H1 (cell line): Measurements from ENCODE around the gene KISS1R. TPM values are rescaled to one million over a fixed set of nuclear protein-coding genes. Genes with fewer than 3 reads are reported as not detected.
"Not testable (repeated sequence)": the region's sequence is repeated elsewhere in the genome, so short reads cannot be mapped to it uniquely, and the experiment has no call there.

Experiments
- CTCF ChIA-PET: fragments of 300-600 bp; sonication (Branson Sonifier 250); formaldehyde crosslinking; loops from one replicate; lab custom pipeline; 2021; ENCODE audit not compliant: partially characterized antibody; lab: Charles Lee
- POLR2A ChIA-PET: fragments of 300-600 bp; sonication (Branson Sonifier 250); formaldehyde crosslinking; loops from one replicate; lab custom pipeline; 2021; ENCODE audit warnings: inconsistent platforms; ENCODE audit not compliant: partially characterized antibody; lab: Charles Lee
- DNase-seq, 2 experiments: peaks; one replicate each; pipeline versions ENCODE4 v3.0.0 to v3.0.0-alpha.2; 2010 to 2022; ENCODE audit warnings: low spot score in 2 of 2, low read depth in 1 of 2, mixed read lengths in 1 of 2
- FAIRE-seq: peaks from 2 replicates; lab custom pipeline; 2011; peaks lifted over from hg19 to GRCh38; lab: Jason Lieb, UNC
- H2AFZ ChIP-seq: 2 replicates; pipeline ENCODE4 v1.8.1; 2012; ENCODE audit warnings: low read length, inconsistent platforms
- H2AK5ac ChIP-seq: 2 replicates; pipeline ENCODE4 v1.6.1; 2013; ENCODE audit warnings: low read depth, low read length
- H2BK120ac ChIP-seq: replicated peaks from 2 replicates; pipeline ENCODE3; 2013; ENCODE audit warnings: low read depth, low read length, inconsistent platforms
- H2BK12ac ChIP-seq: 2 replicates; pipeline ENCODE4 v1.6.1; 2013; ENCODE audit warnings: low read depth, low read length
- H2BK15ac ChIP-seq: 2 replicates; pipeline ENCODE4 v1.6.1; 2013; ENCODE audit warnings: low read length
- H2BK20ac ChIP-seq: 2 replicates; pipeline ENCODE4 v1.6.1; 2013; ENCODE audit warnings: low read length
- H2BK5ac ChIP-seq: 2 replicates; pipeline ENCODE4 v1.6.1; 2013; ENCODE audit warnings: low read depth, low read length
- H3K14ac ChIP-seq: 2 replicates; pipeline ENCODE4 v1.6.1; 2013; ENCODE audit warnings: inconsistent platforms; ENCODE audit not compliant: insufficient read length
- H3K18ac ChIP-seq: 2 replicates; pipeline ENCODE4 v1.6.1; 2013; ENCODE audit warnings: low read length; ENCODE audit errors: extremely low read depth
- H3K23ac ChIP-seq: 2 replicates; pipeline ENCODE4 v1.6.1; 2013; ENCODE audit warnings: inconsistent platforms; ENCODE audit not compliant: insufficient read length
- H3K23me2 ChIP-seq: 2 replicates; pipeline ENCODE4 v1.6.1; 2013; ENCODE audit warnings: low read depth, low read length
- H3K27ac ChIP-seq: 2 replicates; pipeline ENCODE4 v1.6.1; 2011; ENCODE audit warnings: low read depth, low read length, inconsistent platforms
- H3K27me3 ChIP-seq, 4 experiments: replicated peaks in 1 of 4; 1 replicate in 1 of 4; 2 replicates in 3 of 4; pipeline versions ENCODE4 v1.6.1 to v1.8.1; 2011 to 2013; ENCODE audit warnings: low read length in 3 of 4, mild to moderate bottlenecking in 3 of 4, inconsistent platforms in 2 of 4, mixed read lengths in 2 of 4, moderate library complexity in 1 of 4; ENCODE audit not compliant: control insufficient read depth in 3 of 4, insufficient read depth in 3 of 4; ENCODE audit errors: extremely low read depth in 1 of 4
- H3K36me3 ChIP-seq, 4 experiments: 2 replicates each; pipeline versions ENCODE4 v1.6.1 to v1.8.1; 2011 to 2013; ENCODE audit warnings: mild to moderate bottlenecking in 4 of 4, low read length in 3 of 4, moderate library complexity in 2 of 4, control low read depth in 1 of 4, inconsistent platforms in 1 of 4; ENCODE audit not compliant: insufficient read depth in 4 of 4, control insufficient read depth in 2 of 4
- H3K4ac ChIP-seq: replicated peaks from 2 replicates; pipeline ENCODE3; 2013; ENCODE audit warnings: low read length, low read depth, mixed read lengths, inconsistent platforms; ENCODE audit not compliant: insufficient read length
- H3K4me1 ChIP-seq, 4 experiments: replicated peaks in 1 of 4; 1 replicate in 1 of 4; 2 replicates in 3 of 4; pipeline versions ENCODE4 v1.6.1 to v1.8.1; 2011 to 2013; ENCODE audit warnings: low read length in 3 of 4, inconsistent platforms in 2 of 4, mixed read lengths in 1 of 4; ENCODE audit not compliant: insufficient read depth in 4 of 4, control insufficient read depth in 3 of 4
- H3K4me2 ChIP-seq, 2 experiments: 2 replicates each; pipeline versions ENCODE4 v1.6.1 to v1.8.1; 2011 to 2013; ENCODE audit warnings: low read depth in 2 of 2, low read length in 2 of 2, control low read depth in 1 of 2, inconsistent platforms in 1 of 2, mild to moderate bottlenecking in 1 of 2; ENCODE audit not compliant: insufficient read depth in 1 of 2
- H3K4me3 ChIP-seq, 4 experiments: fragments of 200-600, 300-600 bp in 1 of 4; sonication (generic), shearing (Covaris generic), sonication (Bioruptor Twin) in 1 of 4; 2 replicates each; pipeline versions ENCODE4 v1.5.1 to v1.8.1; 2011 to 2016; ENCODE audit warnings: low read length in 4 of 4, low read depth in 3 of 4, control low read depth in 2 of 4, inconsistent platforms in 2 of 4, mild to moderate bottlenecking in 2 of 4, mixed read lengths in 1 of 4, moderate library complexity in 1 of 4; ENCODE audit not compliant: insufficient read depth in 2 of 4; ENCODE audit errors: extremely low read depth in 1 of 4
- H3K56ac ChIP-seq: replicated peaks from 2 replicates; pipeline ENCODE3; 2013; ENCODE audit warnings: low read depth, mild to moderate bottlenecking, mixed read lengths, low read length, inconsistent platforms; ENCODE audit not compliant: insufficient read length
- H3K79me1 ChIP-seq: 2 replicates; pipeline ENCODE4 v1.6.1; 2013; ENCODE audit warnings: low read depth, low read length, control low read depth
- H3K79me2 ChIP-seq, 2 experiments: 2 replicates each; pipeline versions ENCODE4 v1.6.1 to v1.8.1; 2012 to 2013; ENCODE audit warnings: low read length in 2 of 2, mild to moderate bottlenecking in 2 of 2, inconsistent platforms in 1 of 2; ENCODE audit not compliant: insufficient read depth in 2 of 2, control insufficient read depth in 1 of 2
- H3K9ac ChIP-seq, 4 experiments: replicated peaks in 1 of 4; 1 replicate in 1 of 4; 2 replicates in 3 of 4; pipeline versions ENCODE4 v1.6.1 to v1.8.1; 2011 to 2013; ENCODE audit warnings: low read depth in 3 of 4, low read length in 3 of 4, control low read depth in 2 of 4, mild to moderate bottlenecking in 2 of 4, moderate library complexity in 2 of 4, inconsistent platforms in 1 of 4; ENCODE audit errors: extremely low read depth in 1 of 4
- H3K9me3 ChIP-seq, 2 experiments: 2 replicates each; pipeline versions ENCODE4 v1.6.1 to v1.8.1; 2012 to 2013; ENCODE audit warnings: mild to moderate bottlenecking in 2 of 2, moderate library complexity in 2 of 2, control low read depth in 1 of 2, inconsistent platforms in 1 of 2, low read depth in 1 of 2, low read length in 1 of 2, mixed read lengths in 1 of 2; ENCODE audit not compliant: insufficient read depth in 2 of 2
- H4K20me1 ChIP-seq, 2 experiments: replicated peaks in 1 of 2; 2 replicates each; pipeline versions ENCODE3 to v1.8.1; 2011 to 2013; ENCODE audit warnings: inconsistent platforms in 2 of 2, low read length in 2 of 2, mild to moderate bottlenecking in 1 of 2; ENCODE audit not compliant: insufficient read depth in 2 of 2, control insufficient read depth in 1 of 2
- H4K5ac ChIP-seq: 2 replicates; pipeline ENCODE4 v1.6.1; 2013; ENCODE audit warnings: low read length, low read depth, mixed read lengths, inconsistent platforms; ENCODE audit not compliant: insufficient read length
- H4K8ac ChIP-seq: 2 replicates; pipeline ENCODE4 v1.8.0; 2013; ENCODE audit warnings: mild to moderate bottlenecking, moderate library complexity, low read length, inconsistent platforms; ENCODE audit not compliant: insufficient read depth; ENCODE audit errors: extremely low read depth
- H4K91ac ChIP-seq: replicated peaks from 2 replicates; pipeline ENCODE3; 2013; ENCODE audit warnings: low read length, mixed read lengths, inconsistent platforms; ENCODE audit not compliant: insufficient read length
- WGBS, 2 experiments: shearing (Covaris generic) in 1 of 2; methylation state at CpG; one replicate each; pipeline versions ENCODE4 v1.1.6 to v1.1.7; 2013 to 2015; ENCODE audit warnings: low lambda C conversion rate in 2 of 2, mixed read lengths in 2 of 2, inconsistent platforms in 1 of 2, low coverage in 1 of 2, missing lambda C conversion rate in 1 of 2; ENCODE audit not compliant: insufficient replicate concordance in 2 of 2, insufficient coverage in 1 of 2, insufficient read length in 1 of 2; ENCODE audit errors: extremely low coverage in 1 of 2, missing lambda C conversion rate in 1 of 2; 5-methylcytosine and 5-hydroxymethylcytosine counted together
- polyA plus RNA-seq, 7 experiments: library from polyadenylated mRNA; depleted of rRNA in 3 of 7; stranded (reverse) in 5 of 7; unstranded in 2 of 7; fragments of >200 nt in 5 of 7; fragments of 200-250 nt in 2 of 7; gene quantifications; 1 replicate in 5 of 7; 2 replicates in 1 of 7; 4 replicates in 1 of 7; pipeline versions ENCODE4 v1.2.1 to v1.2.3, GENCODE V29; 2011 to 2013; ENCODE audit warnings: missing spikeins in 2 of 7, mixed read lengths in 2 of 7
- total RNA-seq: library from RNA; stranded (reverse); fragmentation: NEBNext Ultra II Directional; extraction: Animal tissue kit (Norgen Biotek cat#: 25700); gene quantifications from 2 replicates; pipeline ENCODE4 v1.2.1, GENCODE V29; 2021

The KISS1R gene
- total and polyA plus RNA-seq, 2 of the 8 experiments (the other 6 are each of a cell fraction or from before 2014, with no cell fraction given) = 2.3 to 2.7 TPM

GRCh38 chr19:877992-878660 is 39.0 kb upstream of the KISS1R start:
- not testable (repeated sequence) for H3K23me2 ChIP-seq, H3K4me1 ChIP-seq, DNase-seq, H3K23ac ChIP-seq, H2BK15ac ChIP-seq, H2AFZ ChIP-seq, H3K56ac ChIP-seq, H3K27ac ChIP-seq, H3K4me3 ChIP-seq, H4K20me1 ChIP-seq, H3K9me3 ChIP-seq, H3K18ac ChIP-seq, H2BK12ac ChIP-seq, H4K91ac ChIP-seq, H2AK5ac ChIP-seq, H4K5ac ChIP-seq, H3K9ac ChIP-seq, H3K79me2 ChIP-seq, H3K4me2 ChIP-seq, H3K79me1 ChIP-seq, H3K14ac ChIP-seq, H2BK5ac ChIP-seq, H2BK20ac ChIP-seq, H3K4ac ChIP-seq, H4K8ac ChIP-seq, H3K27me3 ChIP-seq, H2BK120ac ChIP-seq, FAIRE-seq
- 93% methylated on average over 6 of the region's 23 CpGs; no CpG with 5 or more reads in 1 of the 2 experiments for WGBS, 2 experiments
- CTCF ChIA-PET = interaction anchor here (0.6 to 3.2 kb wide), 5 partner anchors 10 to 272 kb away, joined by 3 to 12 read pairs (median 3); no protein-coding TSS in a partner anchor
- POLR2A ChIA-PET = interaction anchor here (1.2 to 11.5 kb wide), 2 partner anchors 12 to 149 kb away, joined by 4 to 82 read pairs; partner anchors contain the start of genes MED16 and RNU6-9
- H3K36me3 ChIP-seq = peaks cover 0 to 16% (median 4%) of the 10 kb centered on the region in 4 experiments; a peak in 5 of 8 replicates
